HTERT RPE-1 (cell line): ENCODE data around the gene SBF2.

Source experiments
- in situ Hi-C: fragments of 300-500 bp; cut with MboI; formaldehyde crosslinking; loops from 4 replicates; pipeline ENCODE4 v1.14.3; 2020; ENCODE audit warnings: low sequenced_read_pairs

The SBF2 gene

DNA sequence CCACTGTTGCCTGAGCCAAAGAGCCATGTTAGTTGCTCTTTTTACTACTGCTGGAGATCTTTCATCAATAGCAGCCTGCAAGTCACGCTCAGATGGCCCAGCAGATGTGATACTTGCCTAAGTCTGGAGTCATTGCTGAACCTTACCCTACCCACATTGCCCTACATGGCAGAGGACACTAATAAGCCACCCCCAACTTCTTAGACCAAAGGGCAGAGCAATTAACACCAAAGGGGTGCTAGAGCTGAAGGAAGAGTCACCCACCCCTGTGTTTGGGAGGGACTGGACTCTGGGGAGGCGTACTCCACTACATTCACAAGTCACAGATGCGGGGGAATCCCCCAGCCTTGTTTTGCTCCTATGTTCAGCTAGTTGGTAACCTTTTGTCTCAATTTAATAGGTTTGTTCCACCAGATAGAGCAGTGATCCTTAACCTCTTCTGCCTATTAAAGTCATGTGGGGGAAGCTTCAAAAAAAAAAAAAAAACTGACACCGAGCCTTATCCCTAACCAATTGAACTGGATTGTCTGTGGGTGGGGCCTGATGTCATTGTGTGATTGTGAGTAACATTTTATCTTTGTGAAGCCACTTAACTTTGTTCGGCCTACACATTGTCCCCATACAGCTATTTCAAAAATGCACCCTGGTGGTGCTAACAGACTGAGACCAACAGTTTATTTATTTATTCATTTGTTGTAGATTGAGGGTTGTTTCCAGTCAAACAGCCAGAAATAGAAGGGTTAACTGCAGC lies 23.9 kb upstream of the SBF2 start:
- in situ Hi-C loops, result no loop called here

DNA sequence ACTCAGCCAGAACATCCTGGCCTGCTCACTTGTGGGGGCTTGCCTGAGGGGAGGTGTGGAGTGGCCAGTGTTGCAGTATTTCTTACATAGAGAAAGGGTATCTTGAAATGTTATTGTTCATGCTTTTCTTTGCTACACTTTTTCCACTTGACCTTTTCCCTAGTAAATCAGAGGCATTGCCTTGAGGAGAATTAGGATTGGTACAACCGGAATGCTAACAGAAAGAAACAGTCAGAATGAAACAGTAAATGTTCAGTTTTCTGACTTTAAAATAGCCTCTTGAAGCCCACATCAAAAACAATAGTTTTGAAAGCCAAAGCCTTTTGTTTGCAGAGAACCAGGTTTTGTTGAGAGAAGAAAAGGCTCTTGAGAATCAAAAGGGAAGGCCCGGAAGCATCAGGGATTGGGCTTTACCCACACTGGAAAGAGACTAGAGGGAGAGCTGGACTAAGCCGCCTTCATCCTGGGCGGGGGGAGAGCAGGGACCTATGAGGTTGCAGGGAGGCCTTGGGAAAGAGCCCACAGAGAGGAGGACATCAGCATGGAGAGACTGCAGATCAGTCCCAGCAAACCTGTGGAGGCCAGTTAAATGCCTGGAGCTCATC lies 23.2 kb upstream of the SBF2 start:
- in situ Hi-C loops, result no loop called here

DNA sequence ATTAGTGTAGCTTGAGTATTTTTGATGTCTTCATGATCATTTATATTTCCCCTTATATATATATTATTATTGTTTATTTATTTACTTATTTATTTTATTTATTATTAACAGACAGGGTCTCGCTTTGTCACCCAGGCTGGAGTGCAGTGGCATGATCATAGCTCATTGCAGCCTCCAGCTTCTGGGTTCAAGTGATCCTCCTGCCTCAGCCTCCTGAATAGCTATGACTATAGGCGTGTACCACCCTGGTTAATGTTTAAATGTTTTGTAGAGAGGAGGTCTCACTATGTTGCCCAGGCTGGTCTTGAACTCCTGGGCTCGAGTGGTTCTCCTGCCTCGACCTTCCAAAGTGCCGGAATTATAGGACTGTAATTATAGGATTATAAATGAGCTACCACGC lies 21.1 kb upstream of the SBF2 start:
- in situ Hi-C loops, result no loop called here

DNA sequence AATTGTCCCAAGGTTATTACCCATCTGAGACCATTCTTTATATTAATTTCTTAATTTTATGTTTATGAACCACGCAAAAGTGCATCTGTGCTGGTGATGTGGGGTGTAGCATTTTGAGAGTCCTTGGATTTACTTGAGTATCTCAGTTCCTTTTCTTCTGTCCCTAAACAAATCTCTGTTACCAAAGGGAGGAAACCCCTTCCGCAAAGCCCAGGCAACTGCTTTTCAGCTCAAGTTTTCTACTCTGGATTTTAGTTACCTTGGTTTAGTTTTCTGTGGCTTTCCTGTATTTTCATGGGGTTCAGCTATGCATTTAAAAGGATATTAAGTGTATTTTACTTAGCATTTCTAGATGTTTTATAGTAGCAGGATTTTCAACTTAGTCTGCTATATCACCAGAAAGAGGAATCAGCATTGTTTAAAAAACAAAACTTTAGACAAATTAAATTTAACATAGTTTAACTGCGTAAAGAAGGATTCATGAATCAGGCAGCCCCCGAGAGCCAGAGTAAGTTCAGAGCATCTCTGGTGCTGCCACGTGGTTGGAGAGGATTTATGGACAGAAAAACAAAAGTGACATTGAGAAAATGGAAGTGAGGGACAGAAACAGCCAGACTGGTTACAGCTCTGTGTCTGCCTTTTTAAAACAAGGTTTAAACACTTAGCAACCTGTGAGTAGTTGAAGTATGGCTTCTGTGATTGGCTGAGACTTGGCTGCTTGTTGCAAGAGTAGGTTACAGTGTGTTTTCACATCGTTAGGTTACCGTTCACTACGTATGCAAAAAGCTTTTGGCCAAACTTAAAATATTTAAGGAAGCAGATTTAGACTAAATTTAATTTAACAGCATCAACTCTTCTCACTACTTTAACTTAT lies 20.4 kb upstream of the SBF2 start:
- in situ Hi-C loops, result no loop called here

DNA sequence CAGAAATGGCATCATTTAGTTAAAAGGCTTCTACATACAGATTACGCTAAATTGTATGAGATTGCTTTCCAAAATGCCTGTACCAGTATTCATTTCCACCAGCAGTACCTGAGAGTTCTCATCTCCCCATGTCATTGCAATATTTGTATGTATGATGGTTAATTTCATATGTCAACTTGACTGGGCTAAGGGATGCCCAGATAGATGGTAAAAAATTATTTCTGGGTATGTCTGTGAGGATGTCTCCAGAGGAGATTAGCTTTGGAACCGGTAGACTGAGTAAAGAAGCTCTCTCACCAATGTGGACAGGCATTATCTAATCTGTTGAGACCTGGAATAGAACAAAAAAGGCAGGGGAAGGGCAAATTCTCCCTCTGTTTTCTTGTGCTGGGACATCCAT lies 17.8 kb upstream of the SBF2 start:
- in situ Hi-C loops, result no loop called here

DNA sequence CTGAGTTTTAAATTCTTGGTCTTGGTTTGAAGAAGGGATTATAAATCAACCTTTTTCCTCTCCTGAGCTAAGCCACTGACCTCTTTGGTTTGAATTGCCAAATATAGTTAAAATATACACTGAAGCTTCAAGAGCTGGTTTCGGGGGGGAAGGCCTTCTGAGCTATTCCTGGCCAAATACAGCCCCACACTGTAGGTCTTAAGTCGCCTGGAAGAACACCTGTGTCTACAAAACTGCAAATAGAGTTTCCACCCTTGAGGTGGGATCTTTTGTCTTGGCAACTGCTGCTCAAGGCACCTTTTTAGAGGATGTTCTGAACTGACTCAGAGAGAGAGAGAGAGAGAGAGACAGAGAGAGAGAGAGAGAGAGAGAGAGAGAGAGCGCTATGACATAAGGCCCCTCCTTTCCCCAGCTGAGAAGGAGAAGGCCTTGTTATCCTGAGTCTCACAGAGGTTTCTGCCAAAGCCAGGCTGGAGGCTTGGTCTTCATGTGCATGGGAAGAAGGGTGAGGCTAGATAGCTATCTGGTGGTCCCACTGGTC lies 16.4 kb upstream of the SBF2 start:
- in situ Hi-C loops, result no loop called here

DNA sequence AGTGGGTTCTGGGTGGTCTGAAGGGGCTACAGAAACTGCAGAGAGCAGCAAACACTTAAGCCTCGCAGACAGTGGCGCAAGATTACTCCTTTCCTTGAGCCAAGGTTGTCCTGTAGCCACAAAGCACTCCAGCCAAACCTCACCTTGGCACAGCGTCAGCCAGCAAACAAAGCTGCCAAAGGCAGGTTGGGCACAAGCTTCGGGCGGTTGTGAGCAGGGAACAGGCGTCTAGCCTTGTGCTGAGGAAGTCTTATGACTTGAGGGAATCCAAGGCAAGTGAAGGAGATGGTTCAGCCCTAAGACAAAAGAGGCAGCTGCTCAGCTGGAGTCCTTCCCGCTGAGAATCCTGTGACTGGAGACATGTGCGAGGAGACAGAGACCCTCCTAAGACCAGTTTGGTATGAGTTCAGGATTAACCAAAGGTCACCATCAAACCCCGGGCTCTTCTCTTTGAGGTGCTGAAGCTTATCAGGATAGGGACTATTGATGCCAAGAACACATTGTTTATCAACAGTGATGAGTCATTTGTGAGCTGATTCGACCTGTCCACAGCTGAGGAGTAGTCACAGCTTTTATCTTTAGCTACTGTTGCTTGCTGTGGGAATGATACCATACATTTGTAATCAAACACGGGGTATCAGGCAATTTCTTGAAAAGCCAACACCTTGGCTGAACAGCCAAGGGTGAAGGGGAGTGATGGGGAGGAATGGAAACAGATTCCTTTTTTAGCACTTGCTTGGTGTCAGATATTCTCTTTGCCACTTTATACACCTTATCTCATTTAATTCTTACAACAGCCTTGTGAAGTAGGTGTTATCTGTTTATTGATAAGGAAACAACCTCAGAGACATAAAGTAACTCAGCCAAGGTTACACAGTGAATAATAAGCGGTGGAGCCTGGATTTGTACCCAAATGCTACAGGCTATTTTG lies 15.4 kb upstream of the SBF2 start:
- in situ Hi-C loops, result no loop called here

DNA sequence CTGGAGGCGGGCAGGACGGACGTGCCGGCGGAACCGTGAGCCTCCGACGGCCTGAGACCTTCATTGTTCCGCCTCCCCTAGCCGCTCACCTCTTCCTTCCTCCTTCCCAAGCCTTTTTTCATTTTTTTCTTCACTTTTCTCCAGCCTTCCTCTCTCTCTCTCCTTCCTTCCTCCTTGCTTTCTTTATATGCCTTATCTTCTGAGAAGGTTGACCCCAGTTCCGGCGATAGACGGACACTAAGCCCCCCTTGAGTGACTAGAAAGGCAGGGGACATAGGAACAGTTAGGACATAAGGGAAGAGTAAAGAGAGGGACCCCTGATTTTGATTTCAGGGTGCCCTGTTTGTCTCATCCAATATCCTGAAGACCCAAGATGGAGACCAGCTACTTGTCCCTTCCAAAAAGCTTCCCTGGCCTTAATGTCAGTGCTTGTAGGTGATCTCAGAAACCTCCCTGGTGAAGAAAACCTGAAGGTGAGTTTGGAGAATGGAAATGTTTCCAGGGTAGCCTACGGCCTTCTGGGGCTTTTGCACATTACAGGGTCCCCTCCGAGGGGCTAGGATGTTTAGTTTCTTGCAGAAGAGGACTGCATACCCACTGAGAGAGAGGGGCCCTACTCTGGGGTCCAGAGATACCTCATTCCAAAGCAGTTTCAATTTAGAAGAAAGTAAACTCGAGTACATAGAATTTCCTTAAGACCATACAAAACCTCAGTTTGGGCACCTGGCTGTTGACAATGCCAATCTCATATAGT lies 14.4 kb upstream of the SBF2 start:
- in situ Hi-C loops, result no loop called here

DNA sequence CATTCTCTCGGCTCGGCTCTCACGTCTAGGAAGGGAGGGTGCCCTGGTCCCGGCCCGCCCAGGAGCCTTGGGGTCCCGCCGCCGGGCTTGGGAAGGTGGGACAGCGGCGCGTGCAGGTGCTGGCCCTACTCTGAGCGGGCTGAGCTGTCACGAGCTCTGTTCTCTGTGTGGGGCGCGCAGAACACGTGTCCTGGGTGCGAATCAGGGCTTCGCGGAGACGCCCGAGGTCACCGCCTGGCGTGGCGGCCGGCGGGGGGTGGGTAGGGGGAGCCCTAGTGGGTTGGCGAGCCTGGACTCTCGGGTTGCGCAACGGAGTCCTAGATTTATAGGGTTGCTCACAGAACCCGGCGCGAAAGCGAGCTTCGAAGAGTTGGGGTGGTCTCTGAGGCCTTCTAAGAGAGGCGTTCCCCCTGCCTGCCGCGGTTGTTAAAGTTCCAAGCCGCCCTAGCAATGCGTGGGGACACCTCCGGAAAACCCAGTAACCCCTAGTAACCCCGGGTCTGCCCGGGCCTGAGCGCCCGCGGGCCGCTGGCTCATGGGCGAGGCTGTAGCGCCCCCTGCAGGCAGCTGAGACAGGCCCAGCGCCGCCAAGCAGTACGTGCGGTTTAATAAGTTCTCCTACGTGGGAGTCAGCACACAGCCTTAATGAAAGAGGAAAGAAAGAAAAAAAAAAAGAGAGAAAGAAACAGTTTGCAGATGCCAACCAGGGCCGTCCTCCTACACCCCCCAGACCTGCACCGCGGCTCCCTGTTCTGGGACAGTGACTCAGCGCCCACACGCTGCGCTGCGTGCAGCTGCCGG lies 13.6 kb upstream of the SBF2 start:
- in situ Hi-C loops, result no loop called here

DNA sequence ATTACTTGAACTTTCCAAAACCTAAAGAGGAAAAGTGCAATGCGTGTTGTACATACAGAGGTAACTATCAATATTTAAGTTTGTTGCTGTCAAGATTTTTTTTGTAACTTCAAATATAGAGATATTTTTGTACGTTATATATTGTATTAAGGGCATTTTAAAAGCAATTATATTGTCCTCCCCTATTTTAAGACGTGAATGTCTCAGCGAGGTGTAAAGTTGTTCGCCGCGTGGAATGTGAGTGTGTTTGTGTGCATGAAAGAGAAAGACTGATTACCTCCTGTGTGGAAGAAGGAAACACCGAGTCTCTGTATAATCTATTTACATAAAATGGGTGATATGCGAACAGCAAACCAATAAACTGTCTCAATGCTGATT lies 13.0 kb upstream of the SBF2 start:
- in situ Hi-C loops, result no loop called here

DNA sequence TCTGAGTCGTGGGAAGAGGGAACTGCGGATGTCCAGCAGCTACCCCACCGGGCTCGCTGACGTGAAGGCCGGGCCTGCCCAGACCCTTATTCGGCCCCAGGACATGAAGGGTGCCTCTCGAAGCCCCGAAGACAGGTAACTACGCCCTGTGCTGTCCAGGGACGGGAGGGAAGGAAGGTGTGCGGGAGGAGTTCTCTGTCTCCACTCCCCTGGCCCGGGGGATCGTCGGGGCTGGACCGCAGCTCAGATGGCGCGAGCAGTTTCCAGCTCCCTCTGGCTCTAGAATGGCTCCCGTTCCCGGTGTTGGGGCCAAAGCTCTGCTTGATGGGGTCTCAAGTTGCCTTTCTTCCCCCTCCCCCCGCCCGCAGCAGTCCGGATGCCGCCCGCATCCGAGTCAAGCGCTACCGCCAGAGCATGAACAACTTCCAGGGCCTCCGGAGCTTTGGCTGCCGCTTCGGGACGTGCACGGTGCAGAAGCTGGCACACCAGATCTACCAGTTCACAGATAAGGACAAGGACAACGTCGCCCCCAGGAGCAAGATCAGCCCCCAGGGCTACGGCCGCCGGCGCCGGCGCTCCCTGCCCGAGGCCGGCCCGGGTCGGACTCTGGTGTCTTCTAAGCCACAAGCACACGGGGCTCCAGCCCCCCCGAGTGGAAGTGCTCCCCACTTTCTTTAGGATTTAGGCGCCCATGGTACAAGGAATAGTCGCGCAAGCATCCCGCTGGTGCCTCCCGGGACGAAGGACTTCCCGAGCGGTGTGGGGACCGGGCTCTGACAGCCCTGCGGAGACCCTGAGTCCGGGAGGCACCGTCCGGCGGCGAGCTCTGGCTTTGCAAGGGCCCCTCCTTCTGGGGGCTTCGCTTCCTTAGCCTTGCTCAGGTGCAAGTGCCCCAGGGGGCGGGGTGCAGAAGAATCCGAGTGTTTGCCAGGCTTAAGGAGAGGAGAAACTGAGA lies 12.2 kb upstream of the SBF2 start:
- in situ Hi-C loops, result no loop called here

DNA sequence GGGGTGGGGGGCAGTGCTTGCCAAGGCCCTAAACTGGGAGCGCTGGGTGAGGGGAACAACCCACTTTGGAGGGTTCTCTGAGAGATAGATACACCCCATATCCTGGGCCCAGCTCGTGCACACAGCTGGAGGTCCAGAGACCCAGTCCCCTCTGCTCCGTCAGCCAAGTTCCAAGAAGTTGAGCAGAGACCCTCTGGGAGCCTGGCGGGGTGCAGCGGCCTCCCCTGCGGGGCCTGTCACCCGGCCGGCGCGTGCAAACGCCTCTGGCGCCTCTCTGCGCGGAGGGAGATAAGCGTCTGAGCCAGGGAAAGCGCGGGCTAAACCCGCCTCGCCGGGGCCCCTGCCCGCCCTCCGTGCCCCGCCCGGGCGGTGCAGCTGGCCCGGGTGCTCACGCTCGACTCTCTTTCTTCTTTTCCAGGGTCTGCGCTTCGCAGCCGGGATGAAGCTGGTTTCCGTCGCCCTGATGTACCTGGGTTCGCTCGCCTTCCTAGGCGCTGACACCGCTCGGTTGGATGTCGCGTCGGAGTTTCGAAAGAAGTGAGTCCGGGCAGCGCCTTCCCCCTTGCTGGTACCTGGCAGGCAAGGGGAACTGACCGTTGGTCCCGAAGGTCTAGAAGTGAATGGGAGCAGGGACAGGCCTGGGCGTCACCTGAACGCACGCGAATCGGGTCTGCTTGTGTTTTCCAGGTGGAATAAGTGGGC lies 11.4 kb upstream of the SBF2 start:
- in situ Hi-C loops, result no loop called here

DNA sequence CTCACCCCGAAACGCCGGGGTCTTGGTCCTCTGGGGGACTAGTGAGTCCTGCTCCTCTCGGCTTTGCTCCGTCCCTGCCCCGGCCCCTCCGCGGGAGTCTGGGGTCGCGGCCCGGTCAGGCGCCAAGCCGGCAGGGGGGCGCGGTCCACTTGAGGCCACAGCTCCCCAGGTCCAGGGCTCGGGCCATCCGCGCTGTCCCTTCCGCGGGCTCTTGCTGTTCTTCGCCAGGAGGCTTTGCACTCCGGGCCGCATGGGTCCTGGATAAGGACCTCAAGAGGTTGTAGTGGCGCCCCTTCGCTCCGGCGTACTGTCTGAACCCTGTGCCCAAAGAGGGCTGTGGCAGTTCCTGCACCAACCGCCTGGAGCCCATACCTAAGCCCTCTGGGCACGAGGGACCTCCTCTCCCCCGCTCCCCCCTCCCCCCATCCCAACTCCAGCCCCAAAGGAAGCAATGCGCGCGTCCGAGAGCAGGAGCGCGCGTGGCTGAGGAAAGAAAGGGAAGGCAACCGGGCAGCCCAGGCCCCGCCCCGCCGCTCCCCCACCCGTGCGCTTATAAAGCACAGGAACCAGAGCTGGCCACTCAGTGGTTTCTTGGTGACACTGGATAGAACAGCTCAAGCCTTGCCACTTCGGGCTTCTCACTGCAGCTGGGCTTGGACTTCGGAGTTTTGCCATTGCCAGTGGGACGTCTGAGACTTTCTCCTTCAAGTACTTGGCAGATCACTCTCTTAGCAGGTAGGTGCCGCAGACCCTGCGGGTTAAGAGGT lies 10.7 kb upstream of the SBF2 start, which contains the start of gene ADM:
Gene ADM (plus strand): TSS at position 579 of the 767 bp plus-strand sequence. CDS start 628 bp downstream, outside the sequence.
- in situ Hi-C loops, result no loop called here

DNA sequence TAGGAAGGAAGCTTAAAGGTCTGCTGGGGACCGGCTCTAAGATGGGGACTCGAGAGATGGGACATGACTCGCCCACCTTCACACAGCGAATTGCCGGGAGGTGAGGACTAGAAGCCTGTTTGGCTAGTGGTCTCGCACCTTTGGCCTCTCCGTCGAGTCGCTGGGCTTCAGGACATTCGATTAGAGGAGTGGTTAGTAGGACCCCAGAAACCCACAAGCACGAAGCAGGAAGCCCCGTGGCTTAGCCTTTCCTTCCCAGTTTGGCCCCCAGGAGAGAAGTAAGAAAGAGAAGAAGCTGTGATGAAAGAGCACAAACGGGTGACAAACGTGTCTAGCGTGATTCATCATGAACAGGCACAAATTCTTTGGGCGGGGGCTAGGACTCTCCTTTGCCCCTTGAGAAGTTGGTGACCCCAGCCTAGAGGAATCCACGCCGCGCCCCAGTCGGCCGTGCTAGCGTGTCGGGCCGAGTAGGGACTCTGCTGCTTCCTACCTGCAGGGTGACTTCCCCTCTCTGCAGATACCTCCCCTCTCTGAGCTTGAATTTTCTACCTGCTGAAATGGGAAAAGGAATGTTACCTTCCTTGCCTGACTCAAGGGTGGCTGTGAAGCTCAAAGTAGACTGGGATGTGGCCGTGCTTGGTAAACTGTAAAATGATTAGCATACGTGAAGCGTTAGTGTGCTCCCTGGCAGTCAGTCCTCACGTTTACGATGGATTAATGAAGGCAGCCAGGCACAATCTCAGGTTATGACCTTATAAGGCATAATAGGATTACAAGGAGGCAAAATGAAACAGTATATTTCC lies 9.7 kb upstream of the SBF2 start:
- in situ Hi-C loops, result no loop called here

DNA sequence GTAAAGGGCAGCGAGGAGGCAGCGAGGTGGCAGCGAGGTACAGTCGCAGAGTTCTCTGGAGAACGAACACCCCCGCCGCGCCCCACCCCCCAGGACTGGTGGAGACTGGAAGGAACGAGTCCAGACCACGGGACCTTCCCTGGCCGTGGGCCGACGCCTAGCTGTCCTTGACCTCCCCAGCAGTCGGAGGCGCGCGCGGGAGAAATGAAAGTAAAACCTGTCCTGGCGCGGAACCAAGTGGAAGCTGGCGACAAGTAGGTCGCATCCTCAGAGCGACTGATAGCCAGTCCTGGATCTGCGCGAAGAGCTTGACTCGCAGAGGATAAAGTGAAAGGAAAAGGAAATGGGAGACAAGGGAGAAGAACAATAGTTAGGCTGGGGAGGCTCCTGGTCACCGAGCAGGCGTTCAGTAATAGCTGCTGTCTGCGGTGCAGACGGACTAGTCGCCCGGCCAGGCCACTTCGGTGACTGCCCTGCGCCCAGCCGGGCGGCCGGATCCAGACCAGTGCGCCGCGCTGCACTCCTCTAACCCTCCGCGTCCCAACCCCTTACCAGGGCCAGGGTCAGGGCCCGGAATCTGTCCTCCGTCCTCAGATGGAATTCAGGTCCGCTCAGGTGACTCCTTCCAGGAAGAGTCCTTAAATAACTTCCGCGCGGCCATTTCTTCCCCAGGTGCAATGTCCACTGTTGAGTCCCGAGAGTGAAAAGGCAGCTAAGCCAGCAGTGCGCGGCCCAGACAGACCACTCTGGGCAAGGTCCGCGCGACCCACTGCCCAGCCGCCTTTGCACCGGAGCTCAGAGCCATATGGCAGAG lies 8.9 kb upstream of the SBF2 start:
- in situ Hi-C loops, result no loop called here
